CD4-positive, alpha-beta T cell treated with Interleukin-17A for 1 hour (primary cell): ENCODE measurements around the gene GUCY1B1.
A peak's percentile ranks its signal among the peaks of the same experiment; 100 is the strongest.
"Not testable (repeated sequence)": the region's sequence is repeated elsewhere in the genome, so short reads cannot be mapped to it uniquely, and the experiment has no call there.

Experiments used
- DNase-seq: peaks from one replicate; pipeline ENCODE4 v3.0.0-alpha.2; 2020

Gene GUCY1B1

GRCh38 chr4:155763551-155763950 lies 4.7 kb downstream of the GUCY1B1 start:
- DNase-seq: no peak

- DNase-seq: no peak
These were observed 6.3 kb downstream of the GUCY1B1 start for GRCh38 chr4:155765149-155765548.

GRCh38 chr4:155766622-155767021 lies 7.8 kb downstream of the GUCY1B1 start:
- no peak for DNase-seq

- DNase-seq: no peak
These were observed 9.5 kb downstream of the GUCY1B1 start for GRCh38 chr4:155768370-155768769.

- no peak for DNase-seq
These were observed 10.3 kb downstream of the GUCY1B1 start for GRCh38 chr4:155769090-155769489.

GRCh38 chr4:155772459-155773195 lies 13.8 kb downstream of the GUCY1B1 start:
- DNase-seq: no peak

- DNase-seq: no peak
These were observed 14.5 kb downstream of the GUCY1B1 start for GRCh38 chr4:155773196-155773800.

GRCh38 chr4:155774033-155774432 lies 15.2 kb downstream of the GUCY1B1 start:
- no peak for DNase-seq

GRCh38 chr4:155777971-155778735 lies 19.3 kb downstream of the GUCY1B1 start:
- DNase-seq: no peak

- no peak for DNase-seq
These were observed 22.0 kb downstream of the GUCY1B1 start for GRCh38 chr4:155780775-155781174.

- no peak for DNase-seq
These were observed 22.5 kb downstream of the GUCY1B1 start for GRCh38 chr4:155781249-155781831.

- no peak for DNase-seq
These were observed 25.8 kb downstream of the GUCY1B1 start for GRCh38 chr4:155784637-155785036.

- DNase-seq: no peak
These were observed 27.0 kb downstream of the GUCY1B1 start for GRCh38 chr4:155785828-155786227.

GRCh38 chr4:155787113-155787710 lies 28.4 kb downstream of the GUCY1B1 start:
- DNase-seq: peak; percentile 27

- DNase-seq: no peak
These were observed 30.6 kb downstream of the GUCY1B1 start for GRCh38 chr4:155789391-155789790.

- DNase-seq: no peak
These were observed 31.2 kb downstream of the GUCY1B1 start for GRCh38 chr4:155789982-155790381.

GRCh38 chr4:155794589-155795236 lies 35.9 kb downstream of the GUCY1B1 start:
- no peak for DNase-seq

- no peak for DNase-seq
These were observed 37.2 kb downstream of the GUCY1B1 start for GRCh38 chr4:155795991-155796390.

- DNase-seq: not testable (repeated sequence)
These were observed 38.8 kb downstream of the GUCY1B1 start for GRCh38 chr4:155797581-155797980.

- no peak for DNase-seq
These were observed 40.4 kb downstream of the GUCY1B1 start for GRCh38 chr4:155799116-155799793.

GRCh38 chr4:155799794-155800123 lies 40.9 kb downstream of the GUCY1B1 start:
- no peak for DNase-seq
